HTR-8/SVneo (cell line): Measurements from ENCODE around the gene HOXA2.

Source experiments
- DNase-seq: peaks from one replicate; pipeline ENCODE4 v3.0.0; 2011; ENCODE audit warnings: low spot score, mixed read lengths; ENCODE audit not compliant: insufficient read length
- FAIRE-seq: peaks from 2 replicates; lab custom pipeline; 2011; peaks lifted over from hg19 to GRCh38; lab: Jason Lieb, UNC

Gene HOXA2

DNA sequence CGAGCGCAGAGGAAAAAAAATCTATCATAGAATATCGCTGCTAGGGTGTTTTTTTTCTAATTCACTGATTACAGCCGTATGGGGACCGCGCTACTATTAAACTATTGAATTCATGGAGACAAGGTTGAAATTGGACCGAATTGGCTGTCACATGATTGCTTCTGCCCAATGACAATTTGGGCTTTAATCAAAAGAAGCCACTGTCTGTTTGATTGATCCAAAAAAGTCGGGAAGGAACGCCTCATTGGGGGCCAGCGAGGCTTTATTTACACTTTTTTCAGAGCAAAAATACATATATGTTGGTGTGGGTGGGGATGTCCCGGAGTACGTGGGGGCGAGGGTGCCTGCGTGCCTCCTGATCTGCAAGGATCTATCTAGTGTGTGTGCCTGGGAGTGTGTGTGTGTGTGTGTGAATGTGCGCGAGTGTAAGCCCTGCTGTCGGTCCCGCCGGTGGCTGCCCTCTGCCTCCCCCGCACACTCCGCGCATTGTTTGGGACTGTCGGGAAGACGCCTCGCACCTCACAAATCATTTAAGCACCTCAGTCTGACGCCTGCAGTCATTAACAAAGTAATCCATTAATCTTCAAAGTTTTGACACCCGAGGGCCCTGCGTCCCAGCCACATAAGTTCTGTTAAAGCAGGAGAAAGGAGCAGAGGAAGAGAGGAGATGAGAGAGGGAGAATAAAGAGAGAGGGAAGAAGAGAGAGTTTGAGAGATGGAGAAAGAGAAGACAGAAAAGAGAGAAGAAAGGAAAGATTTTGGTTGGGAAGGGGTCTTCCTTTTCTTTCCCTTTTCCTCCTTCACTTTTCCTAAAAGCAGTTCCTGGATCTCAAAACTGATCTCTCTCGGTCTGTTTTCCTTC lies at the start of gene HOXA2:
TSS of gene HOXA2 (minus strand) at position 103 of the 862 bp plus-strand sequence. CDS start 183 bp downstream, outside the sequence.
- DNase-seq (no peak), FAIRE-seq (no peak)

DNA sequence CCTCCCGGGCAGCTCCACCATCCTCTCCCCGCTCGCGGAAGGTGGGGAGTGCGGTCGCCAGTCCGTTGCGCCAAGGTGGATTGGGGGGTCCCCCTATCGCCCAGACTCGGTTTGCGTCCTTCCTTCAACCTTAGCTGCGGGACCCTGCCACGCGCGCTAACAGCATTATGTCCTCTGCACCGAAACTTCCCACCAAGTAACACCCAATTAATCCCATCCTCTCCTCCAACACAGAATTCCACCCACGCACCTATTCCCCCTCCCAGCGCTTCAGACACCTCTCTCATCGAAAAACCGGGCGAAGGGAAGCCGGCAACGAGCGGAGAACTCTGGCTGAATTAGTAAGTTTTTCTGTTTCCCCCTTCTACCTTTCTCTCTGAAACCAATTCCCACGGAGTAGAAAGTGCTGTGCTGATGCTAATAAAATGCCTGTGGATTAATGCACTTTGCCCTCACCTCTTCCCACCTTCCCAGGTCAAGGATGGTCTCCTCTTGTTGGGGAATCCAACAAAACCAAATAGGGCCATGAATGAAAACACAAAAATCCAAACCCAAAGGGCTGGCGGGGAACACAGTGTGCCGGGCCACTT lies 49.0 kb upstream of the HOXA2 start:
- FAIRE-seq: no peak
- DNase-seq: no peak

DNA sequence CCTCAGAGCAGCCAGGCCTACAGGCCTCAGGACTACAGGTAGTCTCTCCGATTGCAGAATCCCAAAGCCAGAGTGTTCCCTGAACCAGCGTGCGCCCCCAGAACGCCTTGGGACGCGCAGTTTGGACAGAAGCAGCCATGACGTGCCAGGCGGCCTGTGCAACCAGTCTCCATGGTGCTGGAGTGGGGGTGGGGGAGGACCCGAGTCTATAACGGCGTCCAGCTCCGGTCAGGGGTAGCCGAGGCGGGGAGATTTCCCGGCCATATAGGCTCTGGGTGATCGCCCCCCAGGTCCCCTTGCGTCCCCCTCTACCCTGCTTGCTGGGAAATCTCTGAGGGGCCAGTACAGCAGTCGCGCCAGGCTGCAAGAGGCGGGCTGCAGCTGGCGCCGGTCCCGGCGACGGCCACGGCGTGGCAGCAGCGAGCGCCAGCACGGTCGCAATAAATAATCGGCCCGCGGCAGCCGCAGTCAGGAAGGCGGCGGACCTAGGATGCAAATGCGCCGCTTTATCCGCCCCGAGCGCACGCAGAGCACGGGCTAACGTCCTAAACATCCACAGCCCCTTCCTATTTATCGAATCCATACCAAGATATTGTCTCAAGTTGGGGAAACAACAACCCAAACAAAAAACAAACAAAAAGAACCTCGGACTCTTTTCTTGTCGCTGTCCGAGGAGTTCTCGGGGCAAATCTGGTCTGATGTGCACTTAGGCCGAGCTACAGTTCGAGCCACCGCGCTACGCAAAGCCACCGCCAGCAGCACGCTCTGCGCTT lies 48.3 kb upstream of the HOXA2 start:
- FAIRE-seq (peak; percentile 86), DNase-seq (no peak)

DNA sequence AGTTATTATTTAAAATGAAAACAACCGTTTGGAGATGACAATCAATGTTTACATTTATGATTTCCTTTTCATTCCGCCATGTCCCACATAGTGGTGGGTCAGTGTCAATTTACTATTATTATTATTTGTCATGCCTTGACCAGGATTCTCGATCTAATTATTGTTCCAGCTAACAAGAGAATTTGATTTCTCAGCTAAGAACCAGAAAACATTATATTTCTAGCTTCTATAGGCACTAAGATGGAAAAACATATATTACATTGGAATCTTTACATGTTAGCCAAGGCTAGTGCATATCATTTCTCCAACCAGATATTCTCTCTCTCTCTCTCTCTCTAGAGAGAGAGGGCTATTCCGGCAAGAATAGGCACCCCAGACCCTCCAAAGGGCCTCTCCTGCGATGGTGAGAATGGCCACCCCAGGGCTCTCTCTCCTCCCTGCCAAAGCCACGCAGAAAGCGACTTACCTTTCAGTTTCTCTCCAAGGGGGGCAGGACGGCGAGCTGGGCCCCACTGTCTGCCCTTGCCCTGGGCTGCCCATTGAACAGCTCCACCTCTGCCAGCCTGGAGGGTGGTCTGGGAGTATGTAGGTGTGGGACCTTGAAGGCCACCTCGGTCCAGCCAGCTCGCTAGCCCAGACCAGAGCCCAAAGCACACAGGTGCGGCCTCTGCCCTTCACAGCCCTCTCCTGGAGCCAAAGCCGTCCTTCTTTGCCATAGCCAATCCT lies 47.5 kb upstream of the HOXA2 start:
- FAIRE-seq (no peak), DNase-seq (no peak)

DNA sequence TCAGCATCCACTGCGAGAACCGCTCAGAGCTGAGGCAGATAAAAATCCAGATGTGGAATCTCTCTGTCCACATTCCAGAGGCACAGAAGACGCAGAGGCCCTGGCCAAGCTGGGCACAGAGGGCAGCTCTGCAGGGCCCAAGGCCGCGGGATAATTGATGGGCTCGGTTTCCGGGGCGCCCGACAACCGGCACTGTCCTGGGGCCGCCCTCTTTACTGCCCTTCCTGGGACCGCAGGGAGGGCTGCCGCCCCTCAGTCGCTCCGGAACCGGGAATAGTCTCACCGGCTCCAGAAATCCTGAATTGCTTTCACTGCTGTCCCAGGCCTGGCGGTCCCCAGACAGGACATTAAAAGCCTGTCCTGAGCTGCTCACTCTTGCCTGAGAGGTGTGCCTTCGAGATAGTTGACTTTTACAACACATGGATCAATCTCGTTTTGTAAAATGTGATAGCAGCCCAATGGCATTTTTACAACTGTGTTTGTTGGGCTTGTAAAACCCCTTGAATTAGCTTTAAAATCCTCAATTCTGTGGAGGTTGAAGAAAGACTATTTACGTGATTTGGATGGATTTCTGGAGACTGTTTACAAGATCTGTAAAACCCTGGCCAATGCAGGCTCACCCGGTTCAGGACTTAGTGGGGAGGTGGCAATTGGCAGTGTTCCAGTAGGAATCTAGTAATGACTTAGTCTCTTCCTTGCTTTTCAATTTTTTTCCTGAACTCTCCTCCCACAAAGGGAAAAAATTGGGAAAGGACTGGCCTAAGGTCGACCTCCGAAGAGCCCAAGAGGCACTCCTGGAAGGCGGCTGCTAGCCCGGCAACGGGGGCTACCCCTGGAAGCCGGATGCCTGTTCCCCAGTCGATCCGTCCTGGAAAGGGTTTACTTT lies 46.5 kb upstream of the HOXA2 start:
- FAIRE-seq (no peak), DNase-seq (no peak)

DNA sequence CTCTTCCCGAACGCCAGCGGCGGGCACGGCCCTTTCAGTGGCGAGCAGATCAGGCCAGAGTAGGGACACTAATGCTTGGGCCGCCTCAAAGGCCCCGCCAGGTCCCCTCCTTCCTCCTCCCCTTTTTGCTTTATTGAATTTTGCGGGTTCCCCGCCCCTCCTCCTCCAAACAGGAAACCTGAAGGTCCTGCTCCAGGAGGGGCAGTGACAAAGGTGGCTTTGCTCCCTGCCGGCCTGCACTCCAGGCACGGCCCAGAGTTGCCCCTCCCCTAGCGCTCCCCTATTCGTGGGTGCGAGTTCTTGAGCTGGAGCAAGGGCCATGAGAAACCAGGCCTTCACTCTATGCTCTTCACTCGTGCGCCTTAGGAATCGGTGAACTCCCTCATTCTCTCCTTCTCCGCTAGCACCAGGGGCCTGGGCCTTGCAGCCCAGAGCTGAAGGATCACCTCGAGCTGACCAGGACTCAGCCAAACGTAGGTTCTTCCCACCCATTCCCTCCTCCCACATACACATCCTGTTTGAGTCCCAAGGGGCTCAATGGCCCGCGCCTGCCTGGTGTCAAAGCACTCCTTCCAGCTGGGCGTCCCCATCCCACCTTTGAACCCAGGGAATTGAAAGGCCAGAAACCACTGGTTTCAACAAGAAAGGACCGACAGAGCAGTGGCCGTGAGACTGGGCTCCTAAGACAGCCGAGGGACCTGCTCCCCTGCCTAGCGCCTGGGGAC lies 45.7 kb upstream of the HOXA2 start:
- FAIRE-seq: peak; percentile 42
- no peak for DNase-seq

DNA sequence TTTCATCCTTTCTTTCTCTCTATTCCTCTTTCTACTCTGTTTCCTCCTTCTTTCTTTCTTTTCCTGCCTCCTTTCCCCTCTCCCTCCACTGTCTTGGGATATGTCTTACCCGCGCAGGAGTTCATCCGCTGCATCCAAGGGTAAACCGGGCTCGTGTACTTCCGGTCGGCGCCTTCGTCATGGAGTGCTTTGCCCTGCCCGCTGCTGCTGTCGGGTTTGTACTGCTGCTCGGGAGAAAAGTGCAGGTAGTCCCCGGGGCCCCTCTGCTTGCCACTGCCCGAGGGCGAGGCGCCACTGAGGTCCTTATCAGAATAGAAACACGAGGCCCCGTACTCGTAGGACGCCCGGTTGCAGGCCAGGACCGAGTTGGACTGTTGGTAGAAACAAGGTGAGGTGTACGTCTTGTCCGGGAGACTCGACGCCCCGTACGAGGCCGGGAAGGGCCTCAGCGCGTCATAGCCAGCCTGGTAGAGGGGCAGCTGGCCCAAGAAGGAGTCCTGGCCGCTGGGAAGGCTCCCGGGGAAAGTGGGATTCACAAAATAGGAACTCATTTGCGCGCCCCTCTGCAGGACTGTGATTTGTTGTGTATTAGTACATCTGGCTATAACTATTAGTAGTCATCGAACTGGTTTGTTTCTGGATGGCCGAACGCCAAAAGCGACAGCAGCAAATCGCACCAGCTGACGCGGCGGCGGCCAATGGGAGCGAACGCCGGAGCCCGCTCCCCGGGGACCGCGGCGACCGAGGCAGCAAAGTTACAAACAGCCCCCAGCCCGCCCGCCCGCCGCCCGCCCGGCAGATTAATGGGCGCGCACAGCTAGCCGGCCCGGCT lies 44.9 kb upstream of the HOXA2 start, which contains the start of gene HOXA6:
TSS of gene HOXA6 (minus strand) at position 576 of the 832 bp plus-strand sequence. CDS start at position 551, 25 bp downstream.
- FAIRE-seq (no peak), DNase-seq (no peak)

DNA sequence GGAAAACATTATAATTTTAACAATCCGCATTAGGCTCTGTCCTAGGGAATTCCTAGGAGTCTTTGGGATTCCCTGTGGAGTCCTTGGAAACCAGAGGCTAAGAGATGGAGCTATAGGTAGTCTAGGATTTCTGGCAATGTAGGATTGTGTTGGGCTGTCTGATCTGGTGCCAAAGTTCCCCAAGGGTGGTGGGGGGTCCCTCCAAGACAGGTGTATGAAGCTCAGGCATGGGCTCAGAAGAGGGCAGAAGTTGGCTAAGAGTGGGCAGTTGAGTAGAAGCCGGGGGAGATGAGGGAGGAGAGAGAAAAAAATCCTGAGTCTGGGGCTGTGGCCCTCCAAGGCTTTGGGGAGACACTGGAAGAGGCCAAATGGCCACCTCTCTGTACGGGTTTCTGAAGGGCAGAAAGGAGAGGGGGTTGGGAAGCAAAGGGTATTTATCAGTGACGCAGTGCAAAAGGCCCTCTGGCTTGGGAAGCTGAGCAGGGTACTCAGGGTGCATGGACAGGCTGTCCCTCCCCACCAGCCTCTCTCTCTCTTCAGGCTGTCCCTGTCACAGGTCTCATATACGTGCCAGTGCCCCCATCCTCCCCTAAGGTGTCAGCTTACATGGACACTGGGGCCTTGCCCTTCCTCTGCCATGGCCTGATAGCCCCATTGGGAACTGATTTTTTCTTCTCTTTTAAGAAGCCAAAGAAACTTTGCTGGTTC lies 44.2 kb upstream of the HOXA2 start:
- DNase-seq: no peak
- FAIRE-seq: no peak

DNA sequence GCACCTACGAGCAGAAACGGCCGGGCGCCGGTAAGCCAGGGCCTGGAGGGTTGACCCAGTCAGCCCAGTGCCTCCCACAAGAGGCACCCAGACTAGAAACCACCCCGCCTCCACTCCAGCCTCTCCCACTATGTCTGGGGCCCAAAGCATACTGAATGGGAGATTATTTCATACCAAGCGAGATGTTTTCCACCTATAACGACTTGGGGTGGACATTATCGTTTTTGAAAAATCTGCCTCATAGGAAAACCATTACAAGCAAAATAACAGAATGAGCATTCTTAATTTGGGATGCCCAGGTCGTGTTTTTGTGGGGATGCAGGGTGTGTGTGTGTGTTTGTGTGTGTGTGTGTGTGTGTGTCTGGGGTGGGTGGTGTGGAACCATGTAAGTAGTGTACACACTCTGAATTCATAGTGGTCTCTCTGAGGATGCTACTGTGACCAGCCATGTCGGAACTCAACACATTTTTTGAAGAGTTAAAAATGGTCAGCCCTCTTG lies 43.5 kb upstream of the HOXA2 start:
- no peak for FAIRE-seq

DNA sequence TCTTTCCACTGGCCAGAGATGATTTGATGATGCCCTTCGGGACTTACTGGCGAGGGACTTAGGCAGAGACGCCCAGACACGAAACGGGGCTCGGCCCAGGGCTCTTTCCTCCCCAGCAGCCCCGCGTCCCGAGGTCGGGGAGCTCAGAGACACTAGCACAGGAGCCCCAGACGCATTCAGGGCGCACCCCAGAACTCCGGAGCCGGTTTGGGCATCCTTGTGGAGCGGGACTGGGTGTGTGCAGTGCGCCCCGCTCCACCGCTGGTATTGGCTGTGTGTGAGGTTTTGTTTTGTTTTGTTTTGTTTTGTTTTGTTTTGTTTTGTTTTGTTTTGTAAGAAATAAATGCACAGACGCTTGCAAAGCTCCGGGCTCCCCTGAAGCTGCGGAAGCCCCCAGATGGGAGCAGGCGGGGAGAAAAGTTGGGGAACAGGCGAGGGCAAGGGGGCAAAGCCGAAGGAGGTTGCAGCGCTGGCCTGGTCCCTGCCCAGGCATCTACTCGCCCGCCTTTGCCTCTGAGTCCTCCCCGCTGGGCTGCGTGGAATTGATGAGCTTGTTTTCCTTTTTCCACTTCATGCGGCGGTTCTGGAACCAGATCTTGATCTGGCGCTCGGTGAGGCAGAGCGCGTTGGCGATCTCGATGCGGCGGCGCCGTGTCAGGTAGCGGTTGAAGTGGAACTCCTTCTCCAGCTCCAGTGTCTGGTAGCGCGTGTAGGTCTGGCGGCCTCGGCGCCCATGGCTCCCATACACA lies 42.9 kb upstream of the HOXA2 start:
- no peak for FAIRE-seq

More for the DNA sequence above, 43.5 kb upstream of the HOXA2 start:
- no peak for DNase-seq

DNA sequence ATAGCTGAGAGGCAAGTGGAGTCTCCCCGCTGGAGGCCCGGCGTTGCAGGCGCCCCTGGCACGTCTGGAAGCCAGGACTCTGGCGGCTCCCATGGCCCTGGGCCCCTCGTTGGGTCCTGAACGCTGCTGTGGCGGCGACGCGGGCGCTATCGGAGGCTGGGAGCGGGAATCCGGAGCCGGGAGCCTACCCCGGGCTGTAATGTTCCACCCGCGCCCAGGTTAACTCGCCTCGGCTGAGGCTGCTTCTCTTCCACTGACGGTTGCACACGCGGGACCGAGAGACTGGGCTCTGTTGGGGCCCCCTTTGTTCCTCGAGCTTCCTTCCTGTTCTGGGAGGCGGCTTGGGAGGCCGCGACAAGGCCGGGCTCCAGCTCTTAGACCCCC lies 42.3 kb upstream of the HOXA2 start:
- DNase-seq (no peak), FAIRE-seq (no peak)

More for the DNA sequence above, 42.9 kb upstream of the HOXA2 start:
- no peak for DNase-seq

DNA sequence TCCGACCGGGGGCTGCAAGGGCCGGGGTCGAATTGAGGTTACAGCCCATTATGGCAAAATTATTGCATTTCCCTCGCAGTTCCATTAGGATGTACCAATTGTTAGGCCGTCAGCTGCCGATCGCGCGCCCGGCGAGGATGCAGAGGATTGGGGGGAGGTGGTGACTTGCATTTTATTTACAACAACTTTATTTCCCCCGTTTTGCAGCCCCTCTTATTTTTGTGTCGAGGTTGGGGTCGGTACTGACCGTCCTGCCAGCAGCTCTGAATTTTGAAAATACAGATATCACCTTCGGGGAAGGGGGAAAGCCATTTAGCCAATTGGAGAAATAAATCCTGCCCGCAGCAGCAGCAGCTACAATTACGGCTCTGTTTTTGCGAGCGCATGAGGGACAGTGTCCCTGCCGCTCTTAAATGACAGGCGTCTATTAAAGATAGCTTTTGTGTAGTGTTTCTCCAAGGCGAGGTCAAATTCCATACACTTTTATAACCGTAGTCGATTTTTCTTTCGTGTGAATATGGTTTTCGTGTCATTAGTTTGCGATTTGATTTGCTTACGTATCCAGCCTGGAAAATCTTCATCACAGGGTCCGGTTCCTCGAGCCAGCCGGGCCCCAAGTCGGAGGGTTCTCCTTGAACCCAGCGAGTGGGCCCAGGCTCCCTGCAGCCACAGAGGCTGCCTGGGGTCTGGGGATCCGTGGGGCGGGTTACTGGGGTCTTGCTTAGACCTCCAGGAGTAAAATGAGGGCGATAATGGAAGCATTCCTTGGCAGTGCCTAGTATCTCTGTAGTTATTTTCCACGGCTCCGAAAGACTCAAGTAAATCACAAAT lies 41.7 kb upstream of the HOXA2 start:
- FAIRE-seq: no peak

DNA sequence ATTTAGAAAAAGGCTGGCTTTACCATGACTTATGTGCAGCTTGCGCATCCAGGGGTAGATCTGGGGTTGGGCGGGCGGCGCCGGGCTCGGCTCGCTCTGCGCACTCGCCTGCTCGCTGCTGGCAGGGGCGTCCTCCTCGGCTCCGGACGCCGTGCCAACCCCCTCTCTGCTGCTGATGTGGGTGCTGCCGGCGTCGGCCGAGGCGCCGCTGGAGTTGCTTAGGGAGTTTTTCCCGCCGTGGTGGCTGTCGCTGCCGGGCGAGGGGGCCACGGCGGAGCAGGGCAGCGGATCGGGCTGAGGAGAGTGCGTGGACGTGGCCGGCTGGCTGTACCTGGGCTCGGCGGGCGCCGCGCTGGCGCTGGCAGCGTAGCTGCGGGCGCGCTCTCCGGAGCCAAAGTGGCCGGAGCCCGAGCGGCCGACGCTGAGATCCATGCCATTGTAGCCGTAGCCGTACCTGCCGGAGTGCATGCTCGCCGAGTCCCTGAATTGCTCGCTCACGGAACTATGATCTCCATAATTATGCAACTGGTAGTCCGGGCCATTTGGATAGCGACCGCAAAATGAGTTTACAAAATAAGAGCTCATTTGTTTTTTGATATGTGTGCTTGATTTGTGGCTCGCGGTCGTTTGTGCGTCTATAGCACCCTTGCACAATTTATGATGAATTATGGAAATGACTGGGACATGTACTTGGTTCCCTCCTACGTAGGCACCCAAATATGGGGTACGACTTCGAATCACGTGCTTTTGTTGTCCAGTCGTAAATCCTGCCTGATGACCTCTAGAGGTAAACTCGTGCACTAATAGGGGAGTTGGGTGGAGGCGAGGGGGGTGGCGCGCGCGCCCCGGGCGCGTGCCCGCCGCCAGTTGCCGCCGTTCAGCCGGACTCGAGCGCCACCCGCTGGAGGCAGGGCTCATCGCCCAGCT lies 40.8 kb upstream of the HOXA2 start, which contains the start of gene HOXA5:
TSS of gene HOXA5 (minus strand) at position 659 of the 927 bp plus-strand sequence. CDS start at position 585, 74 bp downstream.
- FAIRE-seq (peak; percentile 95), DNase-seq (peak; percentile 94)

More for the DNA sequence above, 41.7 kb upstream of the HOXA2 start:
- no peak for DNase-seq

DNA sequence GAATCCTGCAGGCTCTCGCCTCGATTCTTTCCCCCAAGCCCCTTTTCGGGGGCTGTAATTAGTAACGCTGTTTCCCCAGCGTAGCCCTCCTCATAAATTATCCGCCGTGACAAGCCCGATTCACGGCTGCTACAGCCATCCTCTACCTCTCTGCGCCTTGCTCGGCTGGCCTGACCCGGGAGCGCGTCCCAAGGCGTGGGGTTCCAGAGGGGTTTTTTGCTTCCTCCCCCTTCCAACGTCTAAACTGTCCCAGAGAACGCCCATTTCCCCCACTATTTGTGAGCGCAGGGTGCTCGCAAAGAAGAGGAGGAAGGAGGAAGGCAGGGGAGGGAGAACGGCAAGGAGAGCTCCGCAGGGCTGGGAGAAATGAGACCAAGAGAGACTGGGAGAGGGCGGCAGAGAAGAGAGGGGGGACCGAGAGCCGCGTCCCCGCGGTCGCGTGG lies 40.1 kb upstream of the HOXA2 start:
- DNase-seq (no peak), FAIRE-seq (no peak)
